Prostate gland (tissue), 2 donors: ENCODE measurements around the gene ARFGAP3.

Source experiments
- POLR2A ChIP-seq: fragments of 450-650 bp; IDR thresholded peaks from one replicate; pipeline ENCODE4 v1.6.1; 2016; ENCODE audit warnings: antibody characterized with exemption, mild to moderate bottlenecking
- TF ChIP-seq, protein P1 (sequence below), 4 experiments: fragments of 200-600 bp in 2 of 4; fragments of 450-650 bp in 2 of 4; sonication (generic) in 2 of 4; IDR thresholded peaks; 1 replicate in 3 of 4; 2 replicates in 1 of 4; pipeline ENCODE4 v1.5.1; 2016 to 2019; ENCODE audit warnings: antibody characterized with exemption in 4 of 4, mild to moderate bottlenecking in 2 of 4, moderate library complexity in 2 of 4

- TF ChIP-seq, protein P1, sequence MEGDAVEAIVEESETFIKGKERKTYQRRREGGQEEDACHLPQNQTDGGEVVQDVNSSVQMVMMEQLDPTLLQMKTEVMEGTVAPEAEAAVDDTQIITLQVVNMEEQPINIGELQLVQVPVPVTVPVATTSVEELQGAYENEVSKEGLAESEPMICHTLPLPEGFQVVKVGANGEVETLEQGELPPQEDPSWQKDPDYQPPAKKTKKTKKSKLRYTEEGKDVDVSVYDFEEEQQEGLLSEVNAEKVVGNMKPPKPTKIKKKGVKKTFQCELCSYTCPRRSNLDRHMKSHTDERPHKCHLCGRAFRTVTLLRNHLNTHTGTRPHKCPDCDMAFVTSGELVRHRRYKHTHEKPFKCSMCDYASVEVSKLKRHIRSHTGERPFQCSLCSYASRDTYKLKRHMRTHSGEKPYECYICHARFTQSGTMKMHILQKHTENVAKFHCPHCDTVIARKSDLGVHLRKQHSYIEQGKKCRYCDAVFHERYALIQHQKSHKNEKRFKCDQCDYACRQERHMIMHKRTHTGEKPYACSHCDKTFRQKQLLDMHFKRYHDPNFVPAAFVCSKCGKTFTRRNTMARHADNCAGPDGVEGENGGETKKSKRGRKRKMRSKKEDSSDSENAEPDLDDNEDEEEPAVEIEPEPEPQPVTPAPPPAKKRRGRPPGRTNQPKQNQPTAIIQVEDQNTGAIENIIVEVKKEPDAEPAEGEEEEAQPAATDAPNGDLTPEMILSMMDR (IDR thresholded peaks at IDR 0.05), result no peak
- no peak for TF ChIP-seq POLR2A
These were observed 25.0 kb upstream of the ARFGAP3 start for GRCh38 chr22:42881982-42882656.
